Measurements from ENCODE around the gene MON2.

Gene MON2

DNA sequence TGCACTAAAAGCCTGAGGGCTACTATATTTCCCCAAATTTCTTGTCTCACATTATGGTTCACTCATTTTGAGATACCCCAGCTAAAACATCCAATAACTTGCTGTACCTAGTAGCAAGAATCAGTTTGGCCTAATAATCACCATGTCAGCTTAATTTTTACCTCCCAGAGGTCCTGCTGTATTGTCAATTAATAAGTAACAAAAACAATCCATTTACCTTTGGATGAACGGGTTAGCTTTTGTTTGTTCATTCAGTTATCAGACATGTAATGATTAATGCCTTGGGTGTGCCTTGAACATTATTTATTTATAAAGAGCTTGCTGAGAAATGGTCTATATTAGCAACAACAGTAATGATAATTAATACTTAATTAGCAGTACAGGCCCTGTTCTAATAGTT lies 57.0 kb downstream of the MON2 start:
- Histone ChIP-seq H3K9me3 (ENCODE audit: insufficient read depth, low read depth, low read length) (no peaks in the 10 kb centered on the region), H3K27ac (ENCODE audit: low read depth, low read length) (no peak overlapping the region), H3K4me3 (ENCODE audit: low read length) (no peak overlapping the region), H3K36me3 (ENCODE audit: insufficient read depth, low read length) (peaks cover 8% of the 10 kb centered on the region; the same call in 1 of the 2 replicates), H3K4me1 (ENCODE audit: insufficient read depth, low read length) (peaks cover 3% of the 10 kb centered on the region; the same call in 1 of the 2 replicates), H3K9ac (ENCODE audit: low read depth, low read length) (no peak overlapping the region), H3K27me3 (ENCODE audit: insufficient read depth, low read length) (no peaks in the 10 kb centered on the region)
- WGBS = 88% methylated on average over 1 of the region's 1 CpG

DNA sequence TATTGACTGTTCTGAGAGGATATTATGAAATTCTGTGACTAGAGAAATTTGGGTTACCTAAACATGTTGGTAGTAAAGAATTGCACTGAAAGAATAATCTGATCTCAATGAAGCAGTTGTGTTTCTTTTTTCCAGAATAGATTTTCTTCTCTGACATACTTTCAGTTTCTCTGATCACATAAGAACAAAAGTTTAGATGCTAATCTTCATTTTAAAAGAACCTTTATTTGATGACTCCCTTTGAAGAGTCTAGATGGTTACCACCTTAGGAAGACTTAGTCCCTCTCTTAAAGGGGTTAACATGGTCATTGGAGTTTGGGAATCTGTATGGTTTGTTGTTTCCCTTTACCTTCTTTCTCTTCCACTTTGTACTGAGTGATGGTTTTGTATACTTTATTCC lies 58.6 kb downstream of the MON2 start:
- H3K27ac ChIP-seq (ENCODE audit: low read depth, low read length) = no peak overlapping the region
- no peaks in the 10 kb centered on the region for H3K4me1 ChIP-seq (ENCODE audit: insufficient read depth, low read length)
- peaks cover 8% of the 10 kb centered on the region; the same call in 1 of the 2 replicates for H3K36me3 ChIP-seq (ENCODE audit: insufficient read depth, low read length)
- no peaks in the 10 kb centered on the region for H3K9me3 ChIP-seq (ENCODE audit: insufficient read depth, low read depth, low read length)
- H3K4me3 ChIP-seq (ENCODE audit: low read length) = no peak overlapping the region
- H3K27me3 ChIP-seq (ENCODE audit: insufficient read depth, low read length) = no peaks in the 10 kb centered on the region
- H3K9ac ChIP-seq (ENCODE audit: low read depth, low read length) = no peak overlapping the region

DNA sequence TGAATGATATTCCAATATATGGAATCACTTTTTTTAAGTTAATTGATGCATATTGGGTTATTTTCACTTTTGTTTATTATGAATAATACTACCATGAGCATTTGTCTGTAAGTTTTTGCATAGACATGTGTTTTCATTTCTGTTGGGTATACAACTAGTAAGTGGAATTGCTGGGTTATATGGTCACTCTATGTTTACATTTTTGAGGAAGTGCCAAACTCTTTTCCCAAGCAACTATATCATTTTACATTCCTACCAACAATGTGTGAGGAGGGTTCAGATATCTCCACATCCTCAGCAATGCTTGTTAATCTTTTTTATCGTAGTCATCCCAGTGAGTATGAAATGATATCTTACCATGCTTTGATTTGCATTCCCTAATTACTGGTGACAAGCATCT lies 64.0 kb downstream of the MON2 start:
- 80% methylated on average over 1 of the region's 1 CpG for WGBS
- H3K9ac ChIP-seq (ENCODE audit: low read depth, low read length) = no peak overlapping the region
- H3K4me1 ChIP-seq (ENCODE audit: insufficient read depth, low read length) = no peaks in the 10 kb centered on the region
- H3K9me3 ChIP-seq (ENCODE audit: insufficient read depth, low read depth, low read length) = no peaks in the 10 kb centered on the region
- no peak overlapping the region for H3K27ac ChIP-seq (ENCODE audit: low read depth, low read length)
- H3K4me3 ChIP-seq (ENCODE audit: low read length) = no peak overlapping the region
- H3K27me3 ChIP-seq (ENCODE audit: insufficient read depth, low read length) = no peaks in the 10 kb centered on the region
- peaks cover 36% of the 10 kb centered on the region for H3K36me3 ChIP-seq (ENCODE audit: insufficient read depth, low read length)

DNA sequence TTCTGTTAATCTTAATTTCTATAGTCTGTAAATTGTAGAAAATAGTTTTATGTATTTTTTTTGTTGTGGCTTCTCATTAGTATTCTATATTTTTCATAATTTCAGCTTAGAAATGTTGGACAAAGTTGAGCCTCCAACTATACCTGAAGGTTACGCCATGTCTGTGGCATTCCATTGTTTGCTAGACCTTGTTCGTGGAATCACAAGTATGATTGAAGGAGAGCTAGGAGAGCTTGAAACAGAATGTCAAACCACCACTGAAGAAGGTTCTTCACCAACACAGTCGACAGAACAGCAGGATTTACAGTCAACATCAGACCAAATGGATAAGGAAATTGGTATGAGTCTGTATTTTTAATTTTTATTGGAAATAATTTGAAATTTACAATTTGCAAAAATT lies 65.7 kb downstream of the MON2 start:
- no peaks in the 10 kb centered on the region for H3K4me1 ChIP-seq (ENCODE audit: insufficient read depth, low read length)
- H3K27ac ChIP-seq (ENCODE audit: low read depth, low read length) = no peak overlapping the region
- H3K9me3 ChIP-seq (ENCODE audit: insufficient read depth, low read depth, low read length) = no peaks in the 10 kb centered on the region
- peaks cover 45% of the 10 kb centered on the region for H3K36me3 ChIP-seq (ENCODE audit: insufficient read depth, low read length)
- no peaks in the 10 kb centered on the region for H3K27me3 ChIP-seq (ENCODE audit: insufficient read depth, low read length)
- 77% methylated on average over 3 of the region's 3 CpGs for WGBS
- no peak overlapping the region for H3K9ac ChIP-seq (ENCODE audit: low read depth, low read length)
- H3K4me3 ChIP-seq (ENCODE audit: low read length) = no peak overlapping the region

DNA sequence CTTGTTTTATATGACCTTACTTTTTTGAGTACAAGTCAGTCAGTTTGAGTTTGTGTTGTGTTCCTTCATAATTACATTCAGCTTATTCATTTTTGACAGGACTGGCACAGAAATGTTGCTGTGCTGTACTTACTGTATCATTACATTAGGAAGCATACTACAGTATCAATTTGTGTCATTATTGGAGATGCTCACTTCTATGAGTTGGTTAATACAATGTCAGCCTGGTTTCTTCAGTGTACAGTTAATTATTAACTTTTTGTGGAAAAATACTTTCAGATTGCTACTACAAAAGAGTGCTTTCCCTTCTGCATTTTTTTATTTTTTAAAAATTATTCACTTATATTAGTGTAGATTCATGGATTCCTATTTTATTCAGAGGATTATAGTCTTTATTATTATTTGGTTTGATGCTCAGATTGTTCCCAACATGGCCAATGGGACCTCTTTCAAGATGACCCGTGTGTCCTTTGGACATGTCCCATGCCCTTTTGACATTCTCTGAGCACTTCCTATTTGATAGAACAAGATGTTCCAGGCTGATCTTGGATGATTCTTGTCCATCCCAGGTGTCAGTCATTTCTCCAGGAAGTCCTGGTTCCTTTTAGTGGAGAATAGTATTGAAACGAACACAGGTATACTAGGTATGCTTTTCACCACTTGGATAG lies 66.6 kb downstream of the MON2 start:
- 89% methylated on average over 2 of the region's 2 CpGs for WGBS

DNA sequence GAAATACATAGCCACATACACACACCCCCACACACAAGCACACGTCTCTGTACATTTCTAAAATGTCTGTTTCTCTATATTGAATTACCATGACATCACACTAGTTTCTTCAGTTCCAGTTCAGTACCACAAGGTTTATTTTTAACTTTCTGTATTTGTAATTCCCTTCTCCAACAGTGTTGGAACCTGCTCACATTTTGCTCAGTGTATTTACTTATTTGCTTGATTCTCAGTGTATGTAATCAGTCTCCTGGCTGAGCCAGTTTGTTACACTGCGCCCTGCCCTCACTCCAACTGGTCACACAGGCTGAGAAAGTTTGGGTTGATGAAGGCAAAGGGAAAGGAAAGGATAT lies 67.1 kb downstream of the MON2 start:
- Histone ChIP-seq H3K4me3 (ENCODE audit: low read length) (no peak overlapping the region), H3K4me1 (ENCODE audit: insufficient read depth, low read length) (no peaks in the 10 kb centered on the region), H3K9me3 (ENCODE audit: insufficient read depth, low read depth, low read length) (no peaks in the 10 kb centered on the region), H3K9ac (ENCODE audit: low read depth, low read length) (no peak overlapping the region), H3K27ac (ENCODE audit: low read depth, low read length) (no peak overlapping the region), H3K27me3 (ENCODE audit: insufficient read depth, low read length) (no peaks in the 10 kb centered on the region), H3K36me3 (ENCODE audit: insufficient read depth, low read length) (peaks cover 59% of the 10 kb centered on the region)
- 97% methylated on average over 2 of the region's 2 CpGs for WGBS

More for the DNA sequence above, 66.6 kb downstream of the MON2 start:
- no peak overlapping the region for H3K27ac ChIP-seq (ENCODE audit: low read depth, low read length)
- no peaks in the 10 kb centered on the region for H3K4me1 ChIP-seq (ENCODE audit: insufficient read depth, low read length)
- no peaks in the 10 kb centered on the region for H3K27me3 ChIP-seq (ENCODE audit: insufficient read depth, low read length)
- H3K4me3 ChIP-seq (ENCODE audit: low read length) = no peak overlapping the region
- peaks cover 54% of the 10 kb centered on the region for H3K36me3 ChIP-seq (ENCODE audit: insufficient read depth, low read length)
- no peaks in the 10 kb centered on the region for H3K9me3 ChIP-seq (ENCODE audit: insufficient read depth, low read depth, low read length)
- no peak overlapping the region for H3K9ac ChIP-seq (ENCODE audit: low read depth, low read length)

DNA sequence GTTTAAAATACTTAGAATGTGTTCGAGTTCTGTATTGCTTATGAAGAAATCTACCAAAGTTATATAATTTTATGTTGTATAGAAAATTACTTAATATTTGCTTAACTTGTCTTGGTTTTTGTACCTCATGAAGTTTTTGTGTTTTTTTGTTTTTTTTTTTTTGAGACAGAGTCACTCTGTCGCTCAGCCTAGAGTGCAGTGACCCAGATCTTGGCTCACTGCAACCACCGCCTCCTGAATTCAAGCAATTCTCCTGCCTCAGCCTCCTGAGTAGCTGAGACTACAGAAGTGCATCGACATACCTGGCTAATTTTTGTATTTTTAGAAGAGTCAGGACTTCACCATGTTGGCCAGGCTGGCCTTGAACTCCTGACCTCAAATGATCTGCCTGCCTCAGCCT lies 69.9 kb downstream of the MON2 start:
- no peak overlapping the region for H3K9ac ChIP-seq (ENCODE audit: low read depth, low read length)
- H3K27ac ChIP-seq (ENCODE audit: low read depth, low read length) = no peak overlapping the region
- no peak overlapping the region for H3K4me3 ChIP-seq (ENCODE audit: low read length)
- WGBS = 79% methylated on average over 3 of the region's 4 CpGs
- H3K27me3 ChIP-seq (ENCODE audit: insufficient read depth, low read length) = no peaks in the 10 kb centered on the region
- peaks cover 59% of the 10 kb centered on the region for H3K36me3 ChIP-seq (ENCODE audit: insufficient read depth, low read length)
- no peaks in the 10 kb centered on the region for H3K4me1 ChIP-seq (ENCODE audit: insufficient read depth, low read length)
- no peaks in the 10 kb centered on the region for H3K9me3 ChIP-seq (ENCODE audit: insufficient read depth, low read depth, low read length)

DNA sequence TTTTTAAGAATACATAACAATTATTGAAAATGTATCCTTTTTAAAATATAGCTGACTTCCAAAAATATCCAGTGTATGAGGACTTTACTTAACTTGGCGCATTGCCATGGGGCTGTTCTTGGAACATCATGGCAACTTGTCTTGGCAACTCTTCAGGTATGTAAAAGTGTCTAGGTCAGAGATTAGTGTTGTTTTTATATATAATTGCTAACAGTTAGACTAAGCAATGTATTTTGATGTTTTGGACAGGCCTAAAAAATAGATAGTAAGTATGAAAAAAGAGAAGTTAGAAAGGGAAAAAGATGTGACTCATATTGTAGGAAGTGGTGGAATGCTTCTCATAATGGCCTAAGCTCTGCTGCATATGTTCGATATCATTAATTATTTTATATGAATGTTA lies 70.9 kb downstream of the MON2 start:
- Histone ChIP-seq H3K27me3 (ENCODE audit: insufficient read depth, low read length) (no peaks in the 10 kb centered on the region), H3K36me3 (ENCODE audit: insufficient read depth, low read length) (peaks cover 62% of the 10 kb centered on the region), H3K9ac (ENCODE audit: low read depth, low read length) (no peak overlapping the region), H3K4me3 (ENCODE audit: low read length) (no peak overlapping the region), H3K27ac (ENCODE audit: low read depth, low read length) (no peak overlapping the region), H3K9me3 (ENCODE audit: insufficient read depth, low read depth, low read length) (no peaks in the 10 kb centered on the region), H3K4me1 (ENCODE audit: insufficient read depth, low read length) (no peaks in the 10 kb centered on the region)
- 100% methylated on average over 2 of the region's 2 CpGs for WGBS

DNA sequence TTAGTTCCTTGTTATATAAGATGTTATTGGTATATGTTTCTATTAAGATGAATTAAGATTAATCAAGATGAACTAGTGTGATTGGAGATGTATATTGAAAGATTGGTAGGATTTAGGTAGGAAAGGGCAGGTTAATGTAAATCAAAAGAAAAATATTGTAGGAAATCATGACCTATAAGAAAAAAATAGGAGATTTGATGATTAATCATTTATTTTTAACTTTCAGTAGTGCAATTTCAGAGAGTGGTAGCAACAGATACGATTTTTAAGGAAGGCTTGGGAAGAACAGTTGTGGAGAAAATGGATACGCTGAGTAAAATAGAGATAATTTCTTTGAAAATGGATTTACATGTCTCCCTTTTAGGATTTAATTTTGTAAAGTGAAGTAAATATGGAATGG lies 73.7 kb downstream of the MON2 start:
- Histone ChIP-seq H3K36me3 (ENCODE audit: insufficient read depth, low read length) (peaks cover 54% of the 10 kb centered on the region), H3K27ac (ENCODE audit: low read depth, low read length) (no peak overlapping the region), H3K9ac (ENCODE audit: low read depth, low read length) (no peak overlapping the region), H3K27me3 (ENCODE audit: insufficient read depth, low read length) (no peaks in the 10 kb centered on the region), H3K4me1 (ENCODE audit: insufficient read depth, low read length) (no peaks in the 10 kb centered on the region), H3K9me3 (ENCODE audit: insufficient read depth, low read depth, low read length) (no peaks in the 10 kb centered on the region), H3K4me3 (ENCODE audit: low read length) (no peak overlapping the region)
- WGBS = 76% methylated on average over 2 of the region's 2 CpGs

DNA sequence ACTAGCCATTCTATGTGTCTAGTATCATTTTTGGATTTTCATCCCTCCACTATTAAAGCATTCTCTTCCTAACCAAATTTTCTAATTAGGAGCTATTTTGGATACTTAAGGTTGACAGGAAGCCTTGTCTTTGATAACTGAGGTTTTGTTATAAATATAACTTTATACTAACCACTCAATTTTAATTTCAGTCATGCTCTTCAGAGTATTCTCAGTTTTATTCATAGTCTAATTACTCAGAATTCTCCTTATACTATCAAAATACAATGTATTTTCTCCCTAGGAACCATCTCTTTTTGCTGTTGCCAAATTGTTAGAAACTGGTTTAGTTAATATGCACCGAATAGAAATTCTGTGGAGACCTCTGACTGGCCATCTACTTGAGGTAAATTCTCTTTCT lies 76.2 kb downstream of the MON2 start:
- no peaks in the 10 kb centered on the region for H3K27me3 ChIP-seq (ENCODE audit: insufficient read depth, low read length)
- peaks cover 54% of the 10 kb centered on the region for H3K36me3 ChIP-seq (ENCODE audit: insufficient read depth, low read length)
- no peak overlapping the region for H3K4me3 ChIP-seq (ENCODE audit: low read length)
- H3K4me1 ChIP-seq (ENCODE audit: insufficient read depth, low read length) = no peaks in the 10 kb centered on the region
- H3K9me3 ChIP-seq (ENCODE audit: insufficient read depth, low read depth, low read length) = no peaks in the 10 kb centered on the region
- WGBS = 100% methylated on average over 1 of the region's 1 CpG
- H3K9ac ChIP-seq (ENCODE audit: low read depth, low read length) = no peak overlapping the region
- no peak overlapping the region for H3K27ac ChIP-seq (ENCODE audit: low read depth, low read length)

DNA sequence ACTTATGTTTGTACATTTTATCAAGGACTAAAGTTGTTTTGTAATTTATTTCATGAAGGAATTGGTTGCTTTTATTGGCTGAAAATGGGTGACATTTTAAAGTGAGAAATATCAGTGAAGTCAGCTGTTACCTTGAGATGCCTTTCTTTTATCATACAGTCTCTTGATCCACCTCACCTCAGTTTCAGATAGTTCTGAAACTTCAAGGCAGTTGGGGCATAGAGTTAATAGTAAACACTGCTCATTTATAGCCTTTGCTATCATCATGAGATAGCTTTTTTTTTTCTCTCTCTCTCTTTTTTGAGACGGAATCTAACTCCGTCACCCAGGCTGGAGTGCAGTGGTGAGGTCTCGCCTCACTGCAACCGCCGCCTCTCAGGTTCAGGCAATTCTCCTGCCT lies 76.7 kb downstream of the MON2 start:
- Histone ChIP-seq H3K9me3 (ENCODE audit: insufficient read depth, low read depth, low read length) (no peaks in the 10 kb centered on the region), H3K27me3 (ENCODE audit: insufficient read depth, low read length) (no peaks in the 10 kb centered on the region), H3K4me3 (ENCODE audit: low read length) (no peak overlapping the region), H3K27ac (ENCODE audit: low read depth, low read length) (no peak overlapping the region), H3K4me1 (ENCODE audit: insufficient read depth, low read length) (no peaks in the 10 kb centered on the region), H3K9ac (ENCODE audit: low read depth, low read length) (no peak overlapping the region), H3K36me3 (ENCODE audit: insufficient read depth, low read length) (peaks cover 53% of the 10 kb centered on the region)
- 98% methylated on average over 5 of the region's 5 CpGs for WGBS

DNA sequence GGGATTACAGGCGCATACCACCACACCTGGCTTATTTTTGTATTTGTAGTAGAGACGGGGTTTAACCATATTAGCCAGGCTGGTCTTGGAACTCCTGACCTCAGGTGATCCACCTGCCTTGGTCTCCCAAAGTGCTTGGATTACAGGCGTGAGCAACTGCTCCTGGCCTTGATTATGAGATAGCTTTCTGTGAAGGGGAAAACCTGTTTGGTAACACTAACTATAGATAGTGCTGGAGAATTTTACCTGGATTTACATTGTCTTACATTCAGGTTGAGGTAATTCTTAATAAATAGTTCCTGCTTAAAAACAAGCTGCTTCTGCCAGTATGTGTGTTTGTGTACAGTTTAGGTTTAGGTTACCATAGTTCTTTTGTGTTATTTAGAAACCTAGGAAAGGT lies 77.1 kb downstream of the MON2 start:
- no peak overlapping the region for H3K9ac ChIP-seq (ENCODE audit: low read depth, low read length)
- H3K27me3 ChIP-seq (ENCODE audit: insufficient read depth, low read length) = no peaks in the 10 kb centered on the region
- no peaks in the 10 kb centered on the region for H3K4me1 ChIP-seq (ENCODE audit: insufficient read depth, low read length)
- H3K27ac ChIP-seq (ENCODE audit: low read depth, low read length) = no peak overlapping the region
- peaks cover 51% of the 10 kb centered on the region for H3K36me3 ChIP-seq (ENCODE audit: insufficient read depth, low read length)
- WGBS = 88% methylated on average over 3 of the region's 3 CpGs
- no peaks in the 10 kb centered on the region for H3K9me3 ChIP-seq (ENCODE audit: insufficient read depth, low read depth, low read length)
- no peak overlapping the region for H3K4me3 ChIP-seq (ENCODE audit: low read length)

Data from HUES64 (cell line).